GM23338 (cell line): ENCODE results near the gene PAQR4. TPM values are rescaled to one million over a fixed set of nuclear protein-coding genes. Genes with fewer than 3 reads are reported as not detected.

Source experiments
- ATAC-seq: fragments of 200-7000 bp; cut with Tn5 transposase; 3 replicates; pipeline ENCODE4 v1.9.1; 2020
- DNase-seq: peaks from one replicate; pipeline ENCODE4 v3.0.0-alpha.2; 2015; ENCODE audit warnings: low spot score
- H2AFZ ChIP-seq: fragments of 200-600 bp; sonication (generic); 2 replicates; pipeline ENCODE4 v1.8.0; 2016; ENCODE audit warnings: antibody characterized with exemption, mild to moderate bottlenecking, moderate library complexity
- H3F3A ChIP-seq: fragments of 200-600 bp; sonication (generic); replicated peaks from 2 replicates; pipeline ENCODE4 v1.8.0; 2017; ENCODE audit warnings: antibody characterized with exemption, mixed run types, low read depth
- H3K27ac ChIP-seq: fragments of 200-600 bp; sonication (generic); 2 replicates; pipeline ENCODE4 v1.6.1; 2016; ENCODE audit warnings: low read depth
- H3K27me3 ChIP-seq: fragments of 200-600 bp; sonication (generic); 2 replicates; pipeline ENCODE4 v1.8.0; 2016; ENCODE audit warnings: mild to moderate bottlenecking, mixed run types, moderate library complexity; ENCODE audit not compliant: insufficient read depth
- H3K36me3 ChIP-seq: fragments of 200-600 bp; sonication (generic); 2 replicates; pipeline ENCODE4 v1.8.0; 2016; ENCODE audit warnings: mild to moderate bottlenecking; ENCODE audit not compliant: insufficient read depth
- H3K4me1 ChIP-seq: fragments of 200-600 bp; sonication (generic); 2 replicates; pipeline ENCODE4 v1.8.0; 2016; ENCODE audit warnings: mild to moderate bottlenecking, moderate library complexity; ENCODE audit not compliant: insufficient read depth
- H3K4me2 ChIP-seq: fragments of 200-600 bp; sonication (generic); 2 replicates; pipeline ENCODE4 v1.7.1; 2017; ENCODE audit warnings: mixed run types
- H3K4me3 ChIP-seq: fragments of 200-600 bp; sonication (generic); 2 replicates; pipeline ENCODE4 v1.6.1; 2016; ENCODE audit warnings: mixed run types
- H3K79me2 ChIP-seq: fragments of 200-600 bp; sonication (generic); replicated peaks from 2 replicates; pipeline ENCODE4 v1.8.0; 2017; ENCODE audit warnings: mild to moderate bottlenecking; ENCODE audit not compliant: insufficient read depth
- H3K9me2 ChIP-seq: fragments of 200-600 bp; sonication (generic); 2 replicates; pipeline ENCODE4 v1.8.0; 2017; ENCODE audit not compliant: insufficient read depth
- H4K20me1 ChIP-seq: fragments of 200-600 bp; sonication (generic); replicated peaks from 2 replicates; pipeline ENCODE4 v1.8.0; 2017; ENCODE audit warnings: mild to moderate bottlenecking; ENCODE audit not compliant: insufficient read depth
- H3K27ac Mint-ChIP-seq: 2 replicates; pipeline ENCODE4 v1.8.0; 2020; ENCODE audit warnings: inconsistent platforms, mild to moderate bottlenecking, moderate library complexity, mixed read lengths
- H3K27me3 Mint-ChIP-seq: 3 replicates; pipeline ENCODE4 v1.8.0; 2022; ENCODE audit warnings: low read depth, mild to moderate bottlenecking, moderate library complexity, mixed read lengths, inconsistent platforms; ENCODE audit not compliant: insufficient read depth, poor library complexity
- H3K36me3 Mint-ChIP-seq: 3 replicates; pipeline ENCODE4 v1.8.0; 2021; ENCODE audit warnings: low read depth, mild to moderate bottlenecking, inconsistent platforms, moderate library complexity, mixed read lengths
- H3K4me1 Mint-ChIP-seq: 3 replicates; pipeline ENCODE4 v1.8.0; 2020; ENCODE audit warnings: mild to moderate bottlenecking, inconsistent platforms, mixed read lengths
- H3K4me3 Mint-ChIP-seq: 3 replicates; pipeline ENCODE4 v1.8.0; 2021; ENCODE audit warnings: moderate library complexity, mild to moderate bottlenecking, inconsistent platforms, mixed read lengths
- H3K9me3 Mint-ChIP-seq: 3 replicates; pipeline ENCODE4 v1.8.0; 2020; ENCODE audit warnings: moderate library complexity, mild to moderate bottlenecking, inconsistent platforms, mixed read lengths
- CREB1 ChIP-seq: fragments of 250-450 bp; sonication (Bioruptor Pico); IDR thresholded peaks from 2 replicates; pipeline ENCODE4 v1.5.0; 2020; ENCODE audit warnings: low read depth, mild to moderate bottlenecking, moderate library complexity
- EZH2phosphoT487 ChIP-seq: fragments of 200-600 bp; sonication (generic); IDR thresholded peaks from one replicate; pipeline ENCODE4 v1.8.1; 2018; ENCODE audit warnings: antibody characterized with exemption; ENCODE audit not compliant: unreplicated experiment
- JUNB ChIP-seq: IDR thresholded peaks from one replicate; pipeline ENCODE4 v1.6.1; 2016; ENCODE audit warnings: antibody characterized with exemption; ENCODE audit not compliant: unreplicated experiment
- NANOG ChIP-seq: IDR thresholded peaks from 2 replicates; pipeline ENCODE4 v1.6.1; 2016; ENCODE audit warnings: antibody characterized with exemption, borderline replicate concordance
- POLR2AphosphoS5 ChIP-seq: IDR thresholded peaks from 2 replicates; pipeline ENCODE4 v1.6.1; 2016; ENCODE audit warnings: antibody characterized with exemption, low read depth
- ZNF114 ChIP-seq: fragments of 250-450 bp; sonication (Bioruptor Pico); IDR thresholded peaks from 2 replicates; pipeline ENCODE4 v1.5.0; 2020; ENCODE audit warnings: mild to moderate bottlenecking, moderate library complexity
- polyA plus RNA-seq: library from polyadenylated mRNA; unstranded; fragments of >200 nt; fragmentation: Nextera tagmentation; extraction: Ambion mirVana; gene quantifications from 2 replicates; pipeline ENCODE4 v1.2.1, GENCODE V29; 2016
- total RNA-seq: library from RNA; depleted of rRNA; stranded (reverse); fragments of >200 nt; shearing (Covaris generic); gene quantifications from 2 replicates; pipeline ENCODE4 v1.2.3, GENCODE V29; 2014
- TF ChIP-seq, protein P1 (sequence below): IDR thresholded peaks from 2 replicates; pipeline ENCODE4 v1.6.1; 2016; ENCODE audit warnings: antibody characterized with exemption
- TF ChIP-seq, protein P2 (sequence below), 2 experiments: fragments of 200-600 bp in 1 of 2; sonication (generic) in 1 of 2; conservative IDR thresholded peaks; 2 replicates each; pipeline versions ENCODE4 v1.5.1 to v1.6.1; 2016 to 2017; ENCODE audit warnings: antibody characterized with exemption in 2 of 2, low read depth in 2 of 2, mild to moderate bottlenecking in 2 of 2, moderate library complexity in 1 of 2
- TF ChIP-seq, protein P3 (sequence below): fragments of 250-450 bp; sonication (Bioruptor Pico); IDR thresholded peaks from 2 replicates; pipeline ENCODE4 v1.5.0; 2020; ENCODE audit warnings: mild to moderate bottlenecking, moderate library complexity

Gene PAQR4
- total and polyA plus RNA-seq, 2 experiments from 2014 or later = 7.0 to 29.3 TPM

DNA sequence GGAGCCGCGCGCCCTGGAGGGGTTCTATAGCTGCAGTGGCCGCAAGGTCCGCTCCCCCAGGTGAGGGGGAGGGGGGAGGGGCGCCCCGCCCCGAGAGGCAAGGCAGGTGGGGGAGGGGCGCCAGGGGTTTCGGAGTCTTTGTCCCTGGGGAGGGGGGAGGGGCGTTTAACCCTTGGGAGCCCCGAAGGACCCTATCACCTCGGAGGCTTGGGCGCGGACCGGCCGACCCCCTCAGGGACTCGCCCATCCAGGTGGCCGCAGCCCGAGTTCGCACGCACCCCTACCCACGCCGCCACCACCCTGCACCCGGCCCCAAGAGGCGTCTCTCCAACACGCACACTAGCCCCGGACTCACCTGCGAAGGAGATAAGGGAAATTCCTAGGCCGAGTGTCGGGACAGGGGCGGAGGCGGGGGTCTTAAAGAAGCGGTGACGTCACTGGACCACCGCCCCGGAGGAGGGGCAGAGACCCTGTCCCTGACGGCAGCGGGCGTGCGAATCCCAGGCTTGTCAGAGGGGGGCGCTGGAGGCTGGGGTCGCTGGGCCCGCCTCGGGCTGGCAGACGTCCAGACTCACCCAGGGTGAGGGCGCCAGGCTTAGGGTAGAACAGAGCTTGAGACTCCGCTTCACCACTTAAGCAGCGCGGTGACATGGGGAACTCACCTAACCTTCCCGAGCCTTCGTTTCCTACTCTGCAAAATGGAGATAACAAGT is 48.8 kb downstream of the PAQR4 start, which contains the start of gene CLDN6:
CLDN6 (minus strand) TSS at position 390 of the 713 bp plus-strand sequence. CDS start 2,162 bp downstream, outside the sequence.
- peaks cover 7% of the 10 kb centered on the region; the same call in 2 of the 3 replicates for H3K9me3 Mint-ChIP-seq
- H3K79me2 ChIP-seq = peaks cover 39% of the 10 kb centered on the region
- H3K4me2 ChIP-seq = peak within 1 kb of the TSS; percentile 99
- peaks cover 59% of the 10 kb centered on the region for H3F3A ChIP-seq
- peak within 1 kb of the TSS; percentile 99 for H3K27ac ChIP-seq
- H2AFZ ChIP-seq = no peak within 1 kb of the TSS
- ATAC-seq (peak; percentile 19), DNase-seq (peak; percentile 98)
- H3K9me2 ChIP-seq = no peaks in the 10 kb centered on the region
- no peaks in the 10 kb centered on the region; the same call in 1 of the 2 replicates for H3K27me3 ChIP-seq
- peak within 1 kb of the TSS; percentile 95 for H3K4me3 Mint-ChIP-seq
- TF ChIP-seq, protein P1, sequence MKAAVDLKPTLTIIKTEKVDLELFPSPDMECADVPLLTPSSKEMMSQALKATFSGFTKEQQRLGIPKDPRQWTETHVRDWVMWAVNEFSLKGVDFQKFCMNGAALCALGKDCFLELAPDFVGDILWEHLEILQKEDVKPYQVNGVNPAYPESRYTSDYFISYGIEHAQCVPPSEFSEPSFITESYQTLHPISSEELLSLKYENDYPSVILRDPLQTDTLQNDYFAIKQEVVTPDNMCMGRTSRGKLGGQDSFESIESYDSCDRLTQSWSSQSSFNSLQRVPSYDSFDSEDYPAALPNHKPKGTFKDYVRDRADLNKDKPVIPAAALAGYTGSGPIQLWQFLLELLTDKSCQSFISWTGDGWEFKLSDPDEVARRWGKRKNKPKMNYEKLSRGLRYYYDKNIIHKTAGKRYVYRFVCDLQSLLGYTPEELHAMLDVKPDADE = peak; percentile 60; the same call in 1 of the 2 replicates
- TF ChIP-seq, protein P2, sequence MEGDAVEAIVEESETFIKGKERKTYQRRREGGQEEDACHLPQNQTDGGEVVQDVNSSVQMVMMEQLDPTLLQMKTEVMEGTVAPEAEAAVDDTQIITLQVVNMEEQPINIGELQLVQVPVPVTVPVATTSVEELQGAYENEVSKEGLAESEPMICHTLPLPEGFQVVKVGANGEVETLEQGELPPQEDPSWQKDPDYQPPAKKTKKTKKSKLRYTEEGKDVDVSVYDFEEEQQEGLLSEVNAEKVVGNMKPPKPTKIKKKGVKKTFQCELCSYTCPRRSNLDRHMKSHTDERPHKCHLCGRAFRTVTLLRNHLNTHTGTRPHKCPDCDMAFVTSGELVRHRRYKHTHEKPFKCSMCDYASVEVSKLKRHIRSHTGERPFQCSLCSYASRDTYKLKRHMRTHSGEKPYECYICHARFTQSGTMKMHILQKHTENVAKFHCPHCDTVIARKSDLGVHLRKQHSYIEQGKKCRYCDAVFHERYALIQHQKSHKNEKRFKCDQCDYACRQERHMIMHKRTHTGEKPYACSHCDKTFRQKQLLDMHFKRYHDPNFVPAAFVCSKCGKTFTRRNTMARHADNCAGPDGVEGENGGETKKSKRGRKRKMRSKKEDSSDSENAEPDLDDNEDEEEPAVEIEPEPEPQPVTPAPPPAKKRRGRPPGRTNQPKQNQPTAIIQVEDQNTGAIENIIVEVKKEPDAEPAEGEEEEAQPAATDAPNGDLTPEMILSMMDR (conservative IDR thresholded peaks at IDR 0.05; ENCODE audit: low read depth in 2 of 2) = peak; percentile 75 to 94
- TF ChIP-seq NANOG (no peak), JUNB (no peak), POLR2AphosphoS5 (peak; percentile 100), CREB1 (CRISPR knock-in tag) (peak; percentile 99), ZNF114 (CRISPR knock-in tag) (no peak), EZH2phosphoT487 (no peak)
- TF ChIP-seq, protein P3, sequence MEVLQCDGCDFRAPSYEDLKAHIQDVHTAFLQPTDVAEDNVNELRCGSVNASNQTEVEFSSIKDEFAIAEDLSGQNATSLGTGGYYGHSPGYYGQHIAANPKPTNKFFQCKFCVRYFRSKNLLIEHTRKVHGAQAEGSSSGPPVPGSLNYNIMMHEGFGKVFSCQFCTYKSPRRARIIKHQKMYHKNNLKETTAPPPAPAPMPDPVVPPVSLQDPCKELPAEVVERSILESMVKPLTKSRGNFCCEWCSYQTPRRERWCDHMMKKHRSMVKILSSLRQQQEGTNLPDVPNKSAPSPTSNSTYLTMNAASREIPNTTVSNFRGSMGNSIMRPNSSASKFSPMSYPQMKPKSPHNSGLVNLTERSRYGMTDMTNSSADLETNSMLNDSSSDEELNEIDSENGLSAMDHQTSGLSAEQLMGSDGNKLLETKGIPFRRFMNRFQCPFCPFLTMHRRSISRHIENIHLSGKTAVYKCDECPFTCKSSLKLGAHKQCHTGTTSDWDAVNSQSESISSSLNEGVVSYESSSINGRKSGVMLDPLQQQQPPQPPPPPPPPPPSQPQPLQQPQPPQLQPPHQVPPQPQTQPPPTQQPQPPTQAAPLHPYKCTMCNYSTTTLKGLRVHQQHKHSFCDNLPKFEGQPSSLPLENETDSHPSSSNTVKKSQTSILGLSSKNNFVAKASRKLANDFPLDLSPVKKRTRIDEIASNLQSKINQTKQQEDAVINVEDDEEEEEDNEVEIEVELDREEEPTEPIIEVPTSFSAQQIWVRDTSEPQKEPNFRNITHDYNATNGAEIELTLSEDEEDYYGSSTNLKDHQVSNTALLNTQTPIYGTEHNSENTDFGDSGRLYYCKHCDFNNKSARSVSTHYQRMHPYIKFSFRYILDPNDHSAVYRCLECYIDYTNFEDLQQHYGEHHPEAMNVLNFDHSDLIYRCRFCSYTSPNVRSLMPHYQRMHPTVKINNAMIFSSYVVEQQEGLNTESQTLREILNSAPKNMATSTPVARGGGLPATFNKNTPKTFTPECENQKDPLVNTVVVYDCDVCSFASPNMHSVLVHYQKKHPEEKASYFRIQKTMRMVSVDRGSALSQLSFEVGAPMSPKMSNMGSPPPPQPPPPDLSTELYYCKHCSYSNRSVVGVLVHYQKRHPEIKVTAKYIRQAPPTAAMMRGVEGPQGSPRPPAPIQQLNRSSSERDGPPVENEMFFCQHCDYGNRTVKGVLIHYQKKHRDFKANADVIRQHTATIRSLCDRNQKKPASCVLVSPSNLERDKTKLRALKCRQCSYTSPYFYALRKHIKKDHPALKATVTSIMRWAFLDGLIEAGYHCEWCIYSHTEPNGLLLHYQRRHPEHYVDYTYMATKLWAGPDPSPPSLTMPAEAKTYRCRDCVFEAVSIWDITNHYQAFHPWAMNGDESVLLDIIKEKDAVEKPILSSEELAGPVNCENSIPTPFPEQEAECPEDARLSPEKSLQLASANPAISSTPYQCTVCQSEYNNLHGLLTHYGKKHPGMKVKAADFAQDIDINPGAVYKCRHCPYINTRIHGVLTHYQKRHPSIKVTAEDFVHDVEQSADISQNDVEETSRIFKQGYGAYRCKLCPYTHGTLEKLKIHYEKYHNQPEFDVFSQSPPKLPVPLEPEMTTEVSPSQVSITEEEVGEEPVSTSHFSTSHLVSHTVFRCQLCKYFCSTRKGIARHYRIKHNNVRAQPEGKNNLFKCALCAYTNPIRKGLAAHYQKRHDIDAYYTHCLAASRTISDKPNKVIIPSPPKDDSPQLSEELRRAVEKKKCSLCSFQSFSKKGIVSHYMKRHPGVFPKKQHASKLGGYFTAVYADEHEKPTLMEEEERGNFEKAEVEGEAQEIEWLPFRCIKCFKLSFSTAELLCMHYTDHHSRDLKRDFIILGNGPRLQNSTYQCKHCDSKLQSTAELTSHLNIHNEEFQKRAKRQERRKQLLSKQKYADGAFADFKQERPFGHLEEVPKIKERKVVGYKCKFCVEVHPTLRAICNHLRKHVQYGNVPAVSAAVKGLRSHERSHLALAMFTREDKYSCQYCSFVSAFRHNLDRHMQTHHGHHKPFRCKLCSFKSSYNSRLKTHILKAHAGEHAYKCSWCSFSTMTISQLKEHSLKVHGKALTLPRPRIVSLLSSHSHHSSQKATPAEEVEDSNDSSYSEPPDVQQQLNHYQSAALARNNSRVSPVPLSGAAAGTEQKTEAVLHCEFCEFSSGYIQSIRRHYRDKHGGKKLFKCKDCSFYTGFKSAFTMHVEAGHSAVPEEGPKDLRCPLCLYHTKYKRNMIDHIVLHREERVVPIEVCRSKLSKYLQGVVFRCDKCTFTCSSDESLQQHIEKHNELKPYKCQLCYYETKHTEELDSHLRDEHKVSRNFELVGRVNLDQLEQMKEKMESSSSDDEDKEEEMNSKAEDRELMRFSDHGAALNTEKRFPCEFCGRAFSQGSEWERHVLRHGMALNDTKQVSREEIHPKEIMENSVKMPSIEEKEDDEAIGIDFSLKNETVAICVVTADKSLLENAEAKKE (CRISPR knock-in tag) = no peak
- peaks cover 62% of the 10 kb centered on the region for H3K4me1 ChIP-seq
- H3K4me3 ChIP-seq = peak within 1 kb of the TSS; percentile 99
- peaks cover 36% of the 10 kb centered on the region for H4K20me1 ChIP-seq
- H3K27me3 Mint-ChIP-seq = peaks cover 49% of the 10 kb centered on the region
- peaks cover 49% of the 10 kb centered on the region for H3K36me3 Mint-ChIP-seq
- H3K36me3 ChIP-seq = no peaks in the 10 kb centered on the region
- H3K4me1 Mint-ChIP-seq = peaks cover 57% of the 10 kb centered on the region
- H3K27ac Mint-ChIP-seq = peak within 1 kb of the TSS; percentile 99
